ENCODE results near the gene RLBP1.

Gene RLBP1

DNA sequence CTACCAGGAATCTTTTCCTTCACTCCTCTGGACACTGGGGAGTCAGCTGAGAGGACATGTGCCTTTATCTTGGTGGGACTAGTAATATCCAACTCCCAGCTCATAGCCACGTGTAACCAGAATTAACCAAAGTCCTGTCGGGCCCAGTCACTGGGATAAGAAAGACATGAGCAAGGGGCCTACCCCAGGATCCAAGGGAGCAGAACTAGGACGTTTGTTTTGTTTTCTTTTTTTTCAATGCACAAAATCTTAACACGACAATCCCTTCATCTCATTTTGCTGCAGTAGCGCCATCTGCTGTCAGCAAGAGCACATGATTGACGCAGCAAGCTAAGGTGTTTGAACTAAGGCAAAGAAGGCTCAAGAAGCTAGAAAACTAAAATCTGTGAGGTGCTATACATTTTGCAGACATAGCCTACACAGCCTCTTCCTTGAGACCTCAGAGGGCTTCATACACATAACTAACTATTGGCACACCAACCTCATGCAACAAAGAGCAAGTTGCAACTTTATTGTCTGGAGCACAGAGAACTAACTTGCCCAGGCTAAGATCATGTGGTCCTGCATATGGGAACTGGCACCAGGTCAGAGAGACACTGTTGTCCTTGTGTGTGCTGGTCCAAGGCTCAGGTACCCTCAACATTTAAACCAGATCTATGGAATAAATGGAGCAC, 43.6 kb downstream of the RLBP1 start:
- peak; percentile 91 for DNase-seq

GRCh38 chr15:89177116-89177515, 44.3 kb downstream of the RLBP1 start:
- DNase-seq = peak; percentile 71

GRCh38 chr15:89175617-89176191, 45.7 kb downstream of the RLBP1 start:
- DNase-seq = no peak

- no peak for DNase-seq
These were observed 46.9 kb downstream of the RLBP1 start for GRCh38 chr15:89174476-89174875.

GRCh38 chr15:89172921-89173320, 48.5 kb downstream of the RLBP1 start:
- DNase-seq = no peak

DNA sequence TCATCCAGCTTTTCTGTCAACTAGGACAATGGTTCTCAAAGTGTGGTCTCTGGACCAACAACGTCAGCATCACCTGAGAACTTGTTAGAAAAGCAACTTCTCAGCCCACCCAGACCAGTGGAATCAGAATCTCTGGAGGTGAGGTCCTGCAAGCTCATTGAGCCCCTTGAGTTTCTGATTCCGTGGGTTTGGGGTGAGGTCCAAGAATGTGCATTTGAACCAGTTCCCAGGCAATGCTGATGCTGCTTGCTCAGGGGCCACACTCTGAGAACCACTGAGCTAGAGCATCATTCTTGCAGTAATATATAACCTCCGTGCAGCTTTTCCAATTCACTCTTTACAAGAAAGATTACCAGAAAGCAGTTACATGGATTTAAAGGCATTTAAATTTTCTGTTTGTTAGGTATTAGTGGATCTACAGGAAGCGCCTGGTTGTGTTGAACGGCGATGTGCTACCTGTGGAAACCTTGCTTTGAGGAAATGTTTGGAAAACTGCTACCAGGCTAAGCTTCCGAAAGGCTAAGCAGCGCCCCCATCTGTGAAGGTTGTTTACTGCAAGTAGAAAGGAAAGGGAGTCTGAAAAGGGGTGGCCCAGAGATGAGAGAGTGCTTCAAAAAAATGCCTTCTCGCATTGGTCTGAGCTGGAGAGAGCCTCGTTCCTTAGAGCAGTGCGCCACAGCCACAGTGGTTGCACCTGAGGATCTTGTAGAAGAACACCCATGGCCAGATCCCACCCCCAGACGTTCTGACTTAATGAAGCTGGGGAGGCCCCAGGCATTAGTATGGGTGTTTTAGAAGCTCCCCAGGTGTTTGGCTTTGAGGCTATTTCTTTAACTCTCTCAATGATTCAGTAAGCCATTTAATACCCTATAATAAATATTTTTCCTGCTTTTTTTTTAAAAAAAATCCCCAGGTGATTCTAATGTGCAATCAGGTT, 50.0 kb downstream of the RLBP1 start:
- peak; percentile 55 for DNase-seq

- DNase-seq = no peak
These were observed 51.0 kb downstream of the RLBP1 start for GRCh38 chr15:89170364-89170763.

DNA sequence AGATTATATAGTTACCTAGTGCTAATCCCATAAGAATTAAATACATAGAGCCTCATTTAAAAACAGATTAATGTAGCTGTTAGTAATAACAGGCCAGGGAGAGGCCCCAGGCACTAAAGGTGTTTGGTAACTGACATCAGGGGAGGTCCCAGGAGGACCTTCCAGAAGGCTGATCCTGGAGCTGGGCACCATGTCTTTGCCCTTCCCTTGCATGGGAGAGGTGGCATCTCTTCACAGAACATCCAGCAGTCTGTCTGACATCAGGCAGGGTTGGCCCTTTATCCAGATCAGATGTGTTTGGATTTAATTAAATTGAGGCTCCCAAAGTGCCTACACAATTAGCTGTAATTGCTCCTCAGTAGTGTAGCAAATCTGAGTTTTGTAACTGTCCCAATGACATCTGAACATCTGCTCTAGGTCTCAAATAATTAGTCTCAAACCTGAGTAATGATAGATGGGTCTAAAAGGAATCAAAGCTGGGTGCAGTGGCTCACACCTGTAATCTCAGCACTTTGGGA, 53.0 kb downstream of the RLBP1 start:
- DNase-seq = no peak

- DNase-seq = no peak
These were observed 53.9 kb downstream of the RLBP1 start for GRCh38 chr15:89167267-89168176.

- no peak for DNase-seq
These were observed 55.7 kb downstream of the RLBP1 start for GRCh38 chr15:89165677-89166076.

GRCh38 chr15:89164712-89165211, 56.6 kb downstream of the RLBP1 start:
- DNase-seq = no peak

GRCh38 chr15:89163271-89164055, 57.9 kb downstream of the RLBP1 start:
- peak; percentile 73 for DNase-seq

DNA sequence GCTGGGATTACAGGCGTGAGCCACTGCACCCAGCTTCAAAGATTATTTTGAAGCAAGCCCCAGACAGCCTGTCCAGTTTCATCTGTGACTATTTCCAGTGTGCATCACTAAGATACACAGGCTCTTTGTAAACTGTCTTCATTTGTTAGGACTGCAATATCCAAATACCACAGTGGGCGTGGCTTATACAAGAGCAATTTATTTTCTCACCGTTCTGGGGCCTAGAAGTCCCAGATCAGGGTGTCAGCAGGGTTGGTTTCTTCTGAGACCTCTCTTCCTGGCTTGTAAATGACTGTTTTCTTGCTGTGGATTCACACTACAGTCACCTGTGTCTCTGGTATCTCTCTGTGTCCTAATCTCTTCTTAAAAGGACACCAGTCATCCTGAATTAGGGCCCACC, 59.7 kb downstream of the RLBP1 start:
- DNase-seq = no peak

Measured in eye (tissue), 1 donor.